Mammary epithelial cell (primary cell): ENCODE results near the gene DUSP22.

Source experiments
- EZH2 ChIP-seq: IDR thresholded peaks from 2 replicates; pipeline ENCODE4 v1.6.1; 2012; ENCODE audit warnings: low read length, inconsistent platforms, borderline replicate concordance
- TF ChIP-seq, protein P1 (sequence below), 2 donors: IDR thresholded peaks in 1 of 2; conservative IDR thresholded peaks in 1 of 2; 2 replicates each; pipeline ENCODE4 v1.5.1; 2011 to 2012; ENCODE audit warnings: inconsistent platforms in 2 of 2, low read length in 2 of 2, mild to moderate bottlenecking in 2 of 2, control low read depth in 1 of 2, low read depth in 1 of 2; ENCODE audit not compliant: insufficient read depth in 1 of 2; ENCODE audit errors: extremely low read depth in 1 of 2

DNA sequence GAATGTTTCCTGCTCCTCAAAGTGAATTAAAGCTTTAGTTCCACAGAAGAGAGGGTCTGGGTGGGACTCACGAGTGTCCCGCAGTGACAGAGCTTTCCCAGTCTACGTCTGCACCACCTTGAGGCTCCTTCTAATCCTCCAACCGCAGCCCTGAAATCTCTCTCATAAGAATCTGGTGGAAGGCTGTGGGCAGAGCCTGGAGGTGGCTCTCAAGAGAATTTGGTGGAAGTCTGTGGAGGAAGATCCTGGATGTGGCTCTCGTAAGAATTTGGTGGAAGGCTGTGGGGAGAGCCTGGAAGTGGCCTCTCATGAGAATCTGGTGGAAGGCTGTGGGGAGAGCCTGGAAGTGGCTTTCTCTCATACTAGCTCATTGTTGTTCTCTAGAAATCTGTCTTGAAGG, 13.8 kb upstream of the DUSP22 start:
- TF ChIP-seq, protein P1, sequence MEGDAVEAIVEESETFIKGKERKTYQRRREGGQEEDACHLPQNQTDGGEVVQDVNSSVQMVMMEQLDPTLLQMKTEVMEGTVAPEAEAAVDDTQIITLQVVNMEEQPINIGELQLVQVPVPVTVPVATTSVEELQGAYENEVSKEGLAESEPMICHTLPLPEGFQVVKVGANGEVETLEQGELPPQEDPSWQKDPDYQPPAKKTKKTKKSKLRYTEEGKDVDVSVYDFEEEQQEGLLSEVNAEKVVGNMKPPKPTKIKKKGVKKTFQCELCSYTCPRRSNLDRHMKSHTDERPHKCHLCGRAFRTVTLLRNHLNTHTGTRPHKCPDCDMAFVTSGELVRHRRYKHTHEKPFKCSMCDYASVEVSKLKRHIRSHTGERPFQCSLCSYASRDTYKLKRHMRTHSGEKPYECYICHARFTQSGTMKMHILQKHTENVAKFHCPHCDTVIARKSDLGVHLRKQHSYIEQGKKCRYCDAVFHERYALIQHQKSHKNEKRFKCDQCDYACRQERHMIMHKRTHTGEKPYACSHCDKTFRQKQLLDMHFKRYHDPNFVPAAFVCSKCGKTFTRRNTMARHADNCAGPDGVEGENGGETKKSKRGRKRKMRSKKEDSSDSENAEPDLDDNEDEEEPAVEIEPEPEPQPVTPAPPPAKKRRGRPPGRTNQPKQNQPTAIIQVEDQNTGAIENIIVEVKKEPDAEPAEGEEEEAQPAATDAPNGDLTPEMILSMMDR (conservative IDR thresholded peaks at IDR 0.05 in 1 of 2, IDR thresholded peaks at IDR 0.05 in 1 of 2; ENCODE audit: extremely low read depth in 1 of 2, insufficient read depth in 1 of 2, low read depth in 1 of 2, low read length in 2 of 2): no peak
- TF ChIP-seq EZH2: no peak
